NOMO-1 treated with DMSO at 0.1 percent for 48 hours (cell line): ENCODE results near the gene COA5.

Experiments used
- DNase-seq: peaks from one replicate; lab custom pipeline; 2025; ENCODE audit not compliant: unreplicated experiment; lab: John Stamatoyannopoulos, UW

The COA5 gene

GRCh38 chr2:98608116-98608961 is at the start of gene COA5, which contains the start of gene UNC50:
Gene COA5, minus strand, starts transcription at chr2:98608512. Its CDS starts 107 bp downstream, at chr2:98608405.
Gene UNC50, plus strand, starts transcription at chr2:98608589. Its CDS starts 1,171 bp downstream, at chr2:98609760.
- DNase-seq, result peak; percentile 89

- DNase-seq, result peak; percentile 87
These were observed 48.5 kb upstream of the COA5 start for GRCh38 chr2:98656800-98657199.

GRCh38 chr2:98654699-98655495 is 46.6 kb upstream of the COA5 start:
- peak; percentile 57 for DNase-seq

GRCh38 chr2:98650998-98651397 is 42.7 kb upstream of the COA5 start:
- no peak for DNase-seq

GRCh38 chr2:98649992-98650375 is 41.7 kb upstream of the COA5 start:
- DNase-seq, result no peak

- peak; percentile 82 for DNase-seq
These were observed 41.1 kb upstream of the COA5 start for GRCh38 chr2:98649135-98649991.

GRCh38 chr2:98648451-98648850 is 40.1 kb upstream of the COA5 start:
- no peak for DNase-seq

GRCh38 chr2:98647636-98648035 is 39.3 kb upstream of the COA5 start:
- DNase-seq, result no peak

- DNase-seq, result peak; percentile 30
These were observed 35.3 kb upstream of the COA5 start for GRCh38 chr2:98643496-98644100.

GRCh38 chr2:98637401-98638147 is 29.3 kb upstream of the COA5 start:
- DNase-seq, result no peak

GRCh38 chr2:98634406-98635092 is 26.2 kb upstream of the COA5 start:
- DNase-seq, result no peak

- DNase-seq, result no peak
These were observed 24.0 kb upstream of the COA5 start for GRCh38 chr2:98632351-98632750.

GRCh38 chr2:98623657-98624056 is 15.3 kb upstream of the COA5 start:
- no peak for DNase-seq

- no peak for DNase-seq
These were observed 8.8 kb upstream of the COA5 start for GRCh38 chr2:98617149-98617548.

- no peak for DNase-seq
These were observed 7.2 kb upstream of the COA5 start for GRCh38 chr2:98615481-98615880.

- DNase-seq, result no peak
These were observed 5.9 kb upstream of the COA5 start for GRCh38 chr2:98614024-98614739.

- peak; percentile 20 for DNase-seq
These were observed 771 bp upstream of the COA5 start for GRCh38 chr2:98608962-98609604.

GRCh38 chr2:98607741-98608115 is 584 bp downstream of the COA5 start:
- DNase-seq, result no peak
